NT2/D1 (cell line): Measurements from ENCODE around the gene SVEP1.

Experiments used
- SUZ12 ChIP-seq: IDR thresholded peaks from 2 replicates; pipeline ENCODE4 v1.6.1; 2011; ENCODE audit not compliant: insufficient read length, insufficient read depth; ENCODE audit errors: extremely low read depth
- YY1 ChIP-seq: IDR thresholded peaks from 2 replicates; pipeline ENCODE4 v1.6.1; 2011; ENCODE audit not compliant: insufficient read length, insufficient read depth
- ZNF274 ChIP-seq: IDR thresholded peaks from 2 replicates; pipeline ENCODE4 v1.6.1; 2011; ENCODE audit warnings: mild to moderate bottlenecking, low read depth, low read length

DNA sequence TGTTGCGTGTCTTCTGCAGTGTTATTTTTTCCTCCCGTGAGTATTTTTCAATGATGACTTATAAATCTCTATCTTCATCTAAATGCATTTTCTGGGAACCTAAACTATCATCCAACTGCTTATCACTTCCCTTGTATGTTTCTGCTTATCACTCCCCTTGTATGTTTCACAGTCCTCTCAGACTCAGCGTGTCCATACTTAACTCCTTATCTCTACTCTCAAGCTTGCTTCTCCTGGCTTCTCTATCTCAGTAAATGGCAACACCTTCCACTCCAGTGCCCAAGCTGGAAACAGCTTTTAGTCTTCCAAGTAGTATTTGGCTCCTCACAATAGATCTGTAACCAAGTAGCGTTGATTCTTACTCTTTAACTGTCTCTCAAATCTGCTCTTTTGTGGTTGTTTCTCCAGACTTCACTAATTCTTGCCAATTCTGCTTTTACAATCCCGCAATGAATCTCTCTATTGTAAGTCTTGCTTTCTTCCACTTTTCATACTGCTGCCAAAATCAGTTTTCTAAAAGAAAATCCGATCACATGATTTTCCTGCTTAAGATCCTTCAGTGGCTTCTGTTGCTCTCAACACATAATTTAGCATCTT is 208.0 kb downstream of the SVEP1 start:
- no peak for TF ChIP-seq ZNF274
- no peak for TF ChIP-seq YY1
- no peak for TF ChIP-seq SUZ12
